HepG2 (cell line): ENCODE measurements around the gene STRN3. TPM values are rescaled to one million over a fixed set of nuclear protein-coding genes. Genes with fewer than 3 reads are reported as not detected.

Experiments used
- ATF7 ChIP-seq, 2 experiments: fragments of 450-650 bp in 1 of 2; sonication (generic) in 1 of 2; formaldehyde crosslinking in 1 of 2; IDR thresholded peaks; 2 replicates each; pipeline versions ENCODE4 v1.4.0 to v1.6.1; 2016 to 2020; ENCODE audit warnings: antibody characterized with exemption in 1 of 2, mild to moderate bottlenecking in 1 of 2, missing genetic modification reagents in 1 of 2
- BHLHE40 ChIP-seq: IDR thresholded peaks from 2 replicates; pipeline ENCODE4 v1.6.1; 2011; ENCODE audit warnings: low read length, improper control_type of control experiment
- KDM2A ChIP-seq: sonication (generic); formaldehyde crosslinking; IDR thresholded peaks from 2 replicates; pipeline ENCODE4 v1.4.0; 2020; ENCODE audit warnings: low read depth, missing genetic modification reagents, borderline replicate concordance
- MATR3 ChIP-seq: sonication (generic); formaldehyde crosslinking; IDR thresholded peaks from 2 replicates; pipeline ENCODE4 v1.4.0; 2020; ENCODE audit warnings: missing genetic modification reagents
- NFKB2 ChIP-seq: sonication (generic); formaldehyde crosslinking; IDR thresholded peaks from 2 replicates; pipeline ENCODE4 v1.4.0; 2020; ENCODE audit warnings: missing genetic modification reagents, borderline replicate concordance
- NR2F2 ChIP-seq: IDR thresholded peaks from 2 replicates; pipeline ENCODE4 v1.6.1; 2012; ENCODE audit warnings: low read depth, inconsistent platforms, borderline replicate concordance
- RFX5 ChIP-seq: IDR thresholded peaks from 2 replicates; pipeline ENCODE4 v1.6.1; 2011; ENCODE audit warnings: low read depth, low read length, improper control_type of control experiment
- TP53 ChIP-seq: sonication (generic); formaldehyde crosslinking; conservative IDR thresholded peaks from 2 replicates; pipeline ENCODE4 v1.4.0; 2020; ENCODE audit warnings: missing genetic modification reagents
- ZFP36L1 ChIP-seq: sonication (generic); formaldehyde crosslinking; IDR thresholded peaks from 2 replicates; pipeline ENCODE4 v1.8.0; 2022; ENCODE audit warnings: mild to moderate bottlenecking, missing genetic modification reagents, moderate library complexity
- ZNF382 ChIP-seq: sonication (generic); formaldehyde crosslinking; IDR thresholded peaks from 2 replicates; pipeline ENCODE4 v1.5.0; 2020; ENCODE audit warnings: missing genetic modification reagents, mild to moderate bottlenecking, borderline replicate concordance
- ZSCAN9 ChIP-seq: IDR thresholded peaks from 2 replicates; pipeline ENCODE4 v1.6.1; 2016; ENCODE audit warnings: borderline replicate concordance
- ZZZ3 ChIP-seq: sonication (generic); formaldehyde crosslinking; IDR thresholded peaks from 2 replicates; pipeline ENCODE4 v1.4.0; 2020; ENCODE audit warnings: missing genetic modification reagents, mild to moderate bottlenecking, borderline replicate concordance
- polyA plus RNA-seq, 8 experiments: library from polyadenylated mRNA; depleted of rRNA in 3 of 8; stranded (reverse) in 7 of 8; unstranded in 1 of 8; fragments of >200 nt; fragmentation: Illumina TruSeq in 4 of 8; extraction: Trizol in 4 of 8; gene quantifications; 2 replicates each; pipeline versions ENCODE4 v1.2.1 to v1.2.3, GENCODE V29; 2011 to 2016; ENCODE audit warnings: low read depth in 4 of 8, missing spikeins in 1 of 8, mixed read lengths in 1 of 8; ENCODE audit not compliant: insufficient read depth in 1 of 8
- total RNA-seq, 5 experiments: library from RNA; depleted of rRNA; stranded (reverse); fragments of >200 nt; fragmentation: Illumina TruSeq; extraction: Trizol; gene quantifications; 2 replicates each; pipeline ENCODE4 v1.2.3, GENCODE V29; 2016; ENCODE audit warnings: low read depth in 1 of 5
- TF ChIP-seq, protein P1 (sequence below), 2 experiments: fragments of 450-650 bp in 1 of 2; sonication (generic) in 1 of 2; formaldehyde crosslinking; IDR thresholded peaks; 2 replicates each; pipeline versions ENCODE4 v1.5.0 to v1.8.0; 2020 to 2022; ENCODE audit warnings: mild to moderate bottlenecking in 1 of 2, missing genetic modification reagents in 1 of 2
- TF ChIP-seq, protein P2 (sequence below): sonication (generic); formaldehyde crosslinking; IDR thresholded peaks from 2 replicates; pipeline ENCODE4 v1.4.0; 2020; ENCODE audit warnings: mild to moderate bottlenecking, low read depth, missing genetic modification reagents
- TF ChIP-seq, protein P3 (sequence below): IDR thresholded peaks from 2 replicates; pipeline ENCODE4 v1.6.1; 2016; ENCODE audit warnings: low read depth
- TF ChIP-seq, protein P4 (sequence below), 2 experiments: fragments of 450-650 bp in 1 of 2; sonication (generic) in 1 of 2; formaldehyde crosslinking in 1 of 2; IDR thresholded peaks; 2 replicates each; pipeline versions ENCODE4 v1.6.1 to v1.8.0; 2016 to 2022; ENCODE audit warnings: antibody characterized with exemption in 1 of 2, mild to moderate bottlenecking in 1 of 2, missing genetic modification reagents in 1 of 2

Gene STRN3
- total and polyA plus RNA-seq, 2 of the 13 experiments (the other 11 are each of a cell fraction or from before 2014, with no cell fraction given) = 49.4 to 123 TPM

DNA sequence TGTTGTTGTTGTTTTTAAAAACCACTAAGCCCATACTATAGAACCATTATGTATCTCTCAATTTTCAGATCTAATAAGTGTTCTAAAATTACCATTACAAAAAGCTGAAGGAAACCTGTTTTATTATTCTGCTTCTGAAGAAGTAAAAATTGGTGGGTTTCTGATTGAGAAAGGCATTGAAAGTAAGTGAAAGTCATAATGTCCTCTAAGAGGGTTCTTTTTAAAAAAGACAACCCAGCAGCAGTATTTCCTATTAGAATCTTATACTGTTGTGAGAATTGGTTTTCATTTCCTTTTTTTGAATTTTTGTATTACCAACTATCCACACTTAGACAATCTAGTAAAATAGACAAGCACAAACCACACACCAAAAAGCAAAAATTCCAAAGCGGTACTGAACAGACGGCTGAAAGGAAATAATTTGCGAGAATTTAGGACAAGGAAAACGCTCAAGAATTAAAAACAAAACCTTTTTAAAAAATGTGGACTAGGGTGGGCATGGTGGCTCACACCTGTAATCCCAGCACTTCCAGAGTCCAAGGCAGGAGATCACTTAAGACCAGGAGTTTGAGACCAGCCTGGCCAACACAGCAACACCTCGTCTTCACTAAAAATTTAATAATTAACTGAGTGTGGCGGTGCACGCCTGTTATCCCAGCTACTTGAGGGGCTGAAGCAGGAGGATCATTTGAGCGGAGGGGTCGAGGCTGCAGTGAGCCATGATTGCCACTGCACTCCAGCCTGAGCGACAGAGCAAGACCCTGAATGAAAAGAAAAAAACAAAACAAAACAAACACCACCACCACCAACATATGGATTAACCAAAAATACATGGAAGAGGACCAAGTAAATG is 67.4 kb downstream of the STRN3 start (continued):
- TF ChIP-seq ATF7 (IDR thresholded peaks at IDR 0.05) (no peak), ATF7 (CRISPR knock-in tag; IDR thresholded peaks at IDR 0.05) (no peak), NR2F2 (no peak), ZFP36L1 (peak; percentile 32; the same call in 1 of the 2 replicates), BHLHE40 (no peak), TP53 (CRISPR knock-in tag) (no peak), KDM2A (CRISPR knock-in tag) (no peak), ZZZ3 (CRISPR knock-in tag) (no peak), MATR3 (CRISPR knock-in tag) (no peak), RFX5 (no peak), ZSCAN9 (CRISPR knock-in tag) (no peak), ZNF382 (CRISPR knock-in tag) (no peak), NFKB2 (CRISPR knock-in tag) (0 out of 2 replicates have a peak, but pooled peaks have one; percentile 24)
- TF ChIP-seq, protein P1, sequence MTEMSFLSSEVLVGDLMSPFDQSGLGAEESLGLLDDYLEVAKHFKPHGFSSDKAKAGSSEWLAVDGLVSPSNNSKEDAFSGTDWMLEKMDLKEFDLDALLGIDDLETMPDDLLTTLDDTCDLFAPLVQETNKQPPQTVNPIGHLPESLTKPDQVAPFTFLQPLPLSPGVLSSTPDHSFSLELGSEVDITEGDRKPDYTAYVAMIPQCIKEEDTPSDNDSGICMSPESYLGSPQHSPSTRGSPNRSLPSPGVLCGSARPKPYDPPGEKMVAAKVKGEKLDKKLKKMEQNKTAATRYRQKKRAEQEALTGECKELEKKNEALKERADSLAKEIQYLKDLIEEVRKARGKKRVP (CRISPR knock-in tag; IDR thresholded peaks at IDR 0.05) = no peak
- TF ChIP-seq, protein P2, sequence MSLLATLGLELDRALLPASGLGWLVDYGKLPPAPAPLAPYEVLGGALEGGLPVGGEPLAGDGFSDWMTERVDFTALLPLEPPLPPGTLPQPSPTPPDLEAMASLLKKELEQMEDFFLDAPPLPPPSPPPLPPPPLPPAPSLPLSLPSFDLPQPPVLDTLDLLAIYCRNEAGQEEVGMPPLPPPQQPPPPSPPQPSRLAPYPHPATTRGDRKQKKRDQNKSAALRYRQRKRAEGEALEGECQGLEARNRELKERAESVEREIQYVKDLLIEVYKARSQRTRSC (CRISPR knock-in tag) = no peak
- TF ChIP-seq, protein P3, sequence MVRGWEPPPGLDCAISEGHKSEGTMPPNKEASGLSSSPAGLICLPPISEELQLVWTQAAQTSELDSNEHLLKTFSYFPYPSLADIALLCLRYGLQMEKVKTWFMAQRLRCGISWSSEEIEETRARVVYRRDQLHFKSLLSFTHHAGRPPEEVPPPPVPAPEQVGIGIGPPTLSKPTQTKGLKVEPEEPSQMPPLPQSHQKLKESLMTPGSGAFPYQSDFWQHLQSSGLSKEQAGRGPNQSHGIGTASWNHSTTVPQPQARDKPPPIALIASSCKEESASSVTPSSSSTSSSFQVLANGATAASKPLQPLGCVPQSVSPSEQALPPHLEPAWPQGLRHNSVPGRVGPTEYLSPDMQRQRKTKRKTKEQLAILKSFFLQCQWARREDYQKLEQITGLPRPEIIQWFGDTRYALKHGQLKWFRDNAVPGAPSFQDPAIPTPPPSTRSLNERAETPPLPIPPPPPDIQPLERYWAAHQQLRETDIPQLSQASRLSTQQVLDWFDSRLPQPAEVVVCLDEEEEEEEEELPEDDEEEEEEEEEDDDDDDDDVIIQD (CRISPR knock-in tag) = peak; percentile 50; the same call in 1 of the 2 replicates
- TF ChIP-seq, protein P4, sequence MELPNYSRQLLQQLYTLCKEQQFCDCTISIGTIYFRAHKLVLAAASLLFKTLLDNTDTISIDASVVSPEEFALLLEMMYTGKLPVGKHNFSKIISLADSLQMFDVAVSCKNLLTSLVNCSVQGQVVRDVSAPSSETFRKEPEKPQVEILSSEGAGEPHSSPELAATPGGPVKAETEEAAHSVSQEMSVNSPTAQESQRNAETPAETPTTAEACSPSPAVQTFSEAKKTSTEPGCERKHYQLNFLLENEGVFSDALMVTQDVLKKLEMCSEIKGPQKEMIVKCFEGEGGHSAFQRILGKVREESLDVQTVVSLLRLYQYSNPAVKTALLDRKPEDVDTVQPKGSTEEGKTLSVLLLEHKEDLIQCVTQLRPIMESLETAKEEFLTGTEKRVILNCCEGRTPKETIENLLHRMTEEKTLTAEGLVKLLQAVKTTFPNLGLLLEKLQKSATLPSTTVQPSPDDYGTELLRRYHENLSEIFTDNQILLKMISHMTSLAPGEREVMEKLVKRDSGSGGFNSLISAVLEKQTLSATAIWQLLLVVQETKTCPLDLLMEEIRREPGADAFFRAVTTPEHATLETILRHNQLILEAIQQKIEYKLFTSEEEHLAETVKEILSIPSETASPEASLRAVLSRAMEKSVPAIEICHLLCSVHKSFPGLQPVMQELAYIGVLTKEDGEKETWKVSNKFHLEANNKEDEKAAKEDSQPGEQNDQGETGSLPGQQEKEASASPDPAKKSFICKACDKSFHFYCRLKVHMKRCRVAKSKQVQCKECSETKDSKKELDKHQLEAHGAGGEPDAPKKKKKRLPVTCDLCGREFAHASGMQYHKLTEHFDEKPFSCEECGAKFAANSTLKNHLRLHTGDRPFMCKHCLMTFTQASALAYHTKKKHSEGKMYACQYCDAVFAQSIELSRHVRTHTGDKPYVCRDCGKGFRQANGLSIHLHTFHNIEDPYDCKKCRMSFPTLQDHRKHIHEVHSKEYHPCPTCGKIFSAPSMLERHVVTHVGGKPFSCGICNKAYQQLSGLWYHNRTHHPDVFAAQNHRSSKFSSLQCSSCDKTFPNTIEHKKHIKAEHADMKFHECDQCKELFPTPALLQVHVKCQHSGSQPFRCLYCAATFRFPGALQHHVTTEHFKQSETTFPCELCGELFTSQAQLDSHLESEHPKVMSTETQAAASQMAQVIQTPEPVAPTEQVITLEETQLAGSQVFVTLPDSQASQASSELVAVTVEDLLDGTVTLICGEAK (IDR thresholded peaks at IDR 0.05) = no peak
- TF ChIP-seq, protein P4 (CRISPR knock-in tag; IDR thresholded peaks at IDR 0.05) = no peak
